Measurements from ENCODE around the gene HOXD10. TPM values are rescaled to one million over a fixed set of nuclear protein-coding genes. Genes with fewer than 3 reads are reported as not detected.

Gene HOXD10
- total RNA-seq, 1 experiment from 2014 or later = not detected

DNA sequence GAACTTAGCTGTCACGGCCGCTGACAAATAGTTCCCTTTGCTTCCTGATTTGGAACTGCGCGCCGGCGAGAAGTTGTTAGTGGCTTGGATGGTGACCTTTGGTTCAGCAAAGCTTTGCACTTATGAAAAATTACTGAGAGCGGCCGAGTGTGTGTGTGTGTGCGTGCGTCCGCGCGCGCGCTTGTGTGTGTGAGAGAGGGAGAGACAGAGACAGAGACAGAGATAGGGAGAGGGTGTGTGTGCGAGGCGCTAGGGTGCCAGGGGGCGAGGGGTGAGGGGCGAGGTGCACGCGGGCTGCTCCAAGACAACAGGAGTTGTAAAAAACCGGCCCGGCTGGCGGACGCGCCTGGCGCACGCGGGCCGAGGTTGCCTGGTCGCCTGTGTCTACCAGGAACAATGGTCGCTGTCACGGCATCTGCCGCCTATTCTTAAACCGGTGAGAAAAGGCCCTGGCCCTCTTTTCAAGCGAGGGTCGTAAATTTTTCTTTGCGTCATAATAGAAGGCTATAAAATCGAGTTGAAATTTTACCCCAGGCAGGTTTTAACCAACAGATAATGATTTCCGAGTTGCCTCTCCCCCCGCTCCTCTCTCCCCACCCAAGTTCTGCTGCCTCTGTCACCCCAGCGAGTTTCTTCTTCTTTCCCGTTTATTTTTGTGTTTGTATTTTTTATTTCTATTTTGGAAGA is 41.1 kb downstream of the HOXD10 start:
- TF ChIP-seq POLR2AphosphoS5 (IDR thresholded peaks at IDR 0.05; ENCODE audit: low read depth, low read length) = no peak
- TF ChIP-seq, protein P1, sequence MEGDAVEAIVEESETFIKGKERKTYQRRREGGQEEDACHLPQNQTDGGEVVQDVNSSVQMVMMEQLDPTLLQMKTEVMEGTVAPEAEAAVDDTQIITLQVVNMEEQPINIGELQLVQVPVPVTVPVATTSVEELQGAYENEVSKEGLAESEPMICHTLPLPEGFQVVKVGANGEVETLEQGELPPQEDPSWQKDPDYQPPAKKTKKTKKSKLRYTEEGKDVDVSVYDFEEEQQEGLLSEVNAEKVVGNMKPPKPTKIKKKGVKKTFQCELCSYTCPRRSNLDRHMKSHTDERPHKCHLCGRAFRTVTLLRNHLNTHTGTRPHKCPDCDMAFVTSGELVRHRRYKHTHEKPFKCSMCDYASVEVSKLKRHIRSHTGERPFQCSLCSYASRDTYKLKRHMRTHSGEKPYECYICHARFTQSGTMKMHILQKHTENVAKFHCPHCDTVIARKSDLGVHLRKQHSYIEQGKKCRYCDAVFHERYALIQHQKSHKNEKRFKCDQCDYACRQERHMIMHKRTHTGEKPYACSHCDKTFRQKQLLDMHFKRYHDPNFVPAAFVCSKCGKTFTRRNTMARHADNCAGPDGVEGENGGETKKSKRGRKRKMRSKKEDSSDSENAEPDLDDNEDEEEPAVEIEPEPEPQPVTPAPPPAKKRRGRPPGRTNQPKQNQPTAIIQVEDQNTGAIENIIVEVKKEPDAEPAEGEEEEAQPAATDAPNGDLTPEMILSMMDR (IDR thresholded peaks at IDR 0.05) = no peak
- no peak for TF ChIP-seq TCF7L2 (IDR thresholded peaks at IDR 0.05; ENCODE audit: low read depth, low read length)
- no peak for TF ChIP-seq REST (IDR thresholded peaks at IDR 0.05; ENCODE audit: insufficient read depth in 1 of 2, low read depth in 2 of 2, low read length in 1 of 2)
- TF ChIP-seq SIN3A (IDR thresholded peaks at IDR 0.05; ENCODE audit: borderline replicate concordance, insufficient read depth, low read depth, low read length) = no peak
- peaks cover 3% of the 10 kb centered on the region; the same call in 1 of the 2 replicates for H3K4me1 ChIP-seq (ENCODE audit: control insufficient read depth, insufficient read depth, low read length)
- POLR2A ChIA-PET = no interaction called here
- DNase-seq (ENCODE audit: low read depth, low spot score) = no peak
- in situ Hi-C loops (cut with HindIII; ENCODE audit: low pct_unique_long_range_greater_than_20kb, low sequenced_read_pairs) = no loop called here
- peak; percentile 77 for ATAC-seq
- CTCF ChIA-PET = interaction anchor here (0.7 kb wide), 1 partner anchor 397 kb away, joined by 6 read pairs; no protein-coding TSS in a partner anchor
- no TSS peak for BruUV-seq (replicated peaks)
- H3K9me3 ChIP-seq (ENCODE audit: control insufficient read depth, insufficient read depth, low read depth, low read length) = no peaks in the 10 kb centered on the region
- peaks cover 2% of the 10 kb centered on the region; the same call in 1 of the 2 replicates for H3K27me3 ChIP-seq (ENCODE audit: control insufficient read depth, insufficient read depth, low read length)
- no peak overlapping the region for H3K27ac ChIP-seq (ENCODE audit: low read length)
- no peaks in the 10 kb centered on the region for H3K36me3 ChIP-seq (ENCODE audit: control insufficient read depth, insufficient read depth, low read length)
- intact Hi-C loops (cut with micrococcal nuclease; ENCODE audit: unreplicated experiment) = no loop called here
- H3K4me3 ChIP-seq (ENCODE audit: low read depth in 2 of 2, low read length in 2 of 2) = peak overlapping the region; percentile 51 to 63

DNA sequence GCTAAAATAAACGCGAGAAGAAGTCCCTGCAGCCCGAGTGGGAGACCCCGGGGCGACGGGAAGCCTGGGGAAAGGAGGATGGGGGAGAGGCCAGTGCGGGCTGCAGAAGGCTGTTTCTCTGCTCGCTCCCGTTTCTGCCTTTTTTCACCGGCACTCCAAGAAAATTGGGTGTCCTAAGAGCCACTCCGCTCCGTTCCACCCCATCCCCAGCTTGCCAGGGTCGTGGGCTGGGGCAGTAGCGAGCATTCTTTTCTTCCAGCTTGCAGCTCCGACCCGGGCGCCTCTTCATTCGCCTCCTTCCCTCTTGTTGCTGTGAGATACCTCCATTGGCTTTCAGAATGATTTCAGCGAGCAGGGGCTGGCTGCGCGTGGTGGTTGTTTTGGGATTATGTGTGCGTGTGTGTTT is 41.6 kb downstream of the HOXD10 start:
- BruUV-seq (replicated peaks) = no TSS peak
- intact Hi-C loops (cut with micrococcal nuclease; ENCODE audit: unreplicated experiment) = no loop called here
- H3K4me3 ChIP-seq (ENCODE audit: low read depth in 2 of 2, low read length in 2 of 2) = peak overlapping the region; percentile 51 to 63; a peak in 3 of 4 replicates
- ATAC-seq = 0 out of 2 replicates have a peak, but pooled peaks have one; percentile 36
- in situ Hi-C loops (cut with HindIII; ENCODE audit: low pct_unique_long_range_greater_than_20kb, low sequenced_read_pairs) = no loop called here
- H3K27me3 ChIP-seq (ENCODE audit: control insufficient read depth, insufficient read depth, low read length) = peaks cover 2% of the 10 kb centered on the region; the same call in 1 of the 2 replicates
- POLR2A ChIA-PET = no interaction called here
- no peaks in the 10 kb centered on the region for H3K9me3 ChIP-seq (ENCODE audit: control insufficient read depth, insufficient read depth, low read depth, low read length)
- no peaks in the 10 kb centered on the region for H3K36me3 ChIP-seq (ENCODE audit: control insufficient read depth, insufficient read depth, low read length)
- H3K4me1 ChIP-seq (ENCODE audit: control insufficient read depth, insufficient read depth, low read length) = peaks cover 3% of the 10 kb centered on the region; the same call in 1 of the 2 replicates
- no peak overlapping the region for H3K27ac ChIP-seq (ENCODE audit: low read length)
- TF ChIP-seq, protein P1 (IDR thresholded peaks at IDR 0.05) = no peak
- TF ChIP-seq POLR2AphosphoS5 (IDR thresholded peaks at IDR 0.05; ENCODE audit: low read depth, low read length) = no peak
- TF ChIP-seq TCF7L2 (IDR thresholded peaks at IDR 0.05; ENCODE audit: low read depth, low read length) = no peak
- no peak for TF ChIP-seq REST (IDR thresholded peaks at IDR 0.05; ENCODE audit: insufficient read depth in 1 of 2, low read depth in 2 of 2, low read length in 1 of 2)
- no peak for TF ChIP-seq SIN3A (IDR thresholded peaks at IDR 0.05; ENCODE audit: borderline replicate concordance, insufficient read depth, low read depth, low read length)
- no peak for DNase-seq (ENCODE audit: low read depth, low spot score)
- CTCF ChIA-PET = interaction anchor here (0.7 kb wide), 1 partner anchor 396 kb away, joined by 6 read pairs; no protein-coding TSS in a partner anchor

Measured in Panc1 (cell line).